Pancreas (tissue), 10 donors: Measurements from ENCODE around the gene USP31. TPM values are rescaled to one million over a fixed set of nuclear protein-coding genes. Genes with fewer than 3 reads are reported as not detected.

Experiments
- ATAC-seq, 4 donors: fragments of 200-7000 bp; cut with Tn5 transposase; one replicate each; pipeline versions ENCODE4 v1.8.0 to v1.9.1; 2020; ENCODE audit warnings: mild to moderate bottlenecking in 4 of 4, moderate library complexity in 4 of 4
- DNase-seq, 6 donors: peaks; one replicate each; pipeline ENCODE4 v3.0.0-alpha.2; 2020
- FAIRE-seq: peaks from 2 replicates; lab custom pipeline; 2012; peaks lifted over from hg19 to GRCh38; lab: Jason Lieb, UNC
- H3K27ac ChIP-seq, 4 donors: fragments of 200-600 bp; sonication (generic); 1 replicate in 3 of 4; 2 replicates in 1 of 4; pipeline versions ENCODE4 v1.5.0 to v1.8.0; 2020
- H3K27me3 ChIP-seq, 4 donors: fragments of 200-600 bp; one replicate each; pipeline ENCODE4 v1.8.0; 2021
- H3K36me3 ChIP-seq, 3 donors: fragments of 200-600 bp; sonication (generic) in 1 of 3; one replicate each; pipeline versions ENCODE4 v1.5.0 to v1.8.0; 2020 to 2021
- H3K4me1 ChIP-seq, 3 donors: fragments of 200-600 bp; one replicate each; pipeline ENCODE4 v1.8.0; 2021
- H3K4me3 ChIP-seq, 4 donors: fragments of 200-600 bp; sonication (generic) in 2 of 4; one replicate each; pipeline versions ENCODE4 v1.5.0 to v1.8.0; 2020 to 2021
- H3K9me3 ChIP-seq, 4 donors: fragments of 200-600 bp; one replicate each; pipeline ENCODE4 v1.8.0; 2021
- CTCF ChIP-seq, 4 donors: fragments of 200-600 bp; sonication (generic) in 3 of 4; IDR thresholded peaks; one replicate each; pipeline versions ENCODE4 v1.5.0 to v1.8.0; 2021; ENCODE audit warnings: antibody characterized with exemption in 4 of 4
- WGBS, 2 donors: extraction: QIAGEN DNeasy Blood & Tissue Kit; methylation state at CpG; one replicate each; pipeline ENCODE4 v1.1.7; 2013; 5-methylcytosine and 5-hydroxymethylcytosine counted together
- intact Hi-C, 3 donors: fragments of 100-400 bp; cut with DNase I; formaldehyde crosslinking; loops; one replicate each; pipeline versions ENCODE4 v1.11.1 to v1.14.2; 2022
- polyA plus RNA-seq, 2 donors: library from polyadenylated mRNA; stranded (reverse); fragments of 200-250 nt; gene quantifications; one replicate each; pipeline ENCODE4 v1.2.3, GENCODE V29; 2013
- total RNA-seq, 6 donors: library from RNA; stranded (reverse); fragmentation: NEBNext Ultra II Directional in 4 of 6; extraction: Animal tissue kit (Norgen Biotek cat#: 25700) in 4 of 6; gene quantifications; one replicate each; pipeline versions ENCODE4 v1.2.1 to v1.2.4, GENCODE V29; 2021 to 2023
- donor health status: healthy with polysubstance abuse.
- donor health status: DM: no; HTN: no; CAD: no; lungs with moderate emphysema.
- donor health status: DM: no; HTN: no; CAD: no.
- donor health status: control.
- donor health status: control.
- donor health status: Bipolar disorder and iron deficiency.
- donor health status: DM: yes; HTN: yes; CAD: no.
- donor health status: DM: no; HTN: no; CAD: no.
- donor health status: DM: no; HTN: no; CAD: no.
- donor health status: DM: yes; HTN: yes; CAD: no.

USP31 gene
- total and polyA plus RNA-seq, 8 donors = 1.9 to 10.0 (median 5.5) TPM

GRCh38 chr16:23072769-23073549, 76.3 kb downstream of the USP31 start:
- no peaks in the 10 kb centered on the region for H3K27me3 ChIP-seq
- no peak for ATAC-seq
- H3K9me3 ChIP-seq = no peaks in the 10 kb centered on the region
- H3K36me3 ChIP-seq = peaks cover 0 to 31% (median 9%) of the 10 kb centered on the region in 3 donors
- no peaks in the 10 kb centered on the region for H3K4me1 ChIP-seq
- WGBS, 2 donors = 87 to 88% methylated on average over 9 of the region's 9 CpGs
- no peak overlapping the region for H3K27ac ChIP-seq
- TF ChIP-seq CTCF (IDR thresholded peaks at IDR 0.05) = no peak
- H3K4me3 ChIP-seq = no peak overlapping the region
- intact Hi-C loops = no loop called here
- no peak for DNase-seq
- FAIRE-seq = no peak

GRCh38 chr16:23072084-23072599, 77.1 kb downstream of the USP31 start:
- H3K27ac ChIP-seq = no peak overlapping the region
- no peaks in the 10 kb centered on the region for H3K27me3 ChIP-seq
- FAIRE-seq = no peak
- no peaks in the 10 kb centered on the region for H3K9me3 ChIP-seq
- WGBS, 2 donors = 85 to 87% methylated on average over 13 of the region's 13 CpGs
- TF ChIP-seq CTCF (IDR thresholded peaks at IDR 0.05) = no peak
- intact Hi-C loops = no loop called here
- DNase-seq = no peak
- H3K36me3 ChIP-seq = peaks cover 0 to 36% (median 9%) of the 10 kb centered on the region in 3 donors
- peak in 3 of 4 donors; percentile 21 to 59 (median 43) for ATAC-seq
- H3K4me1 ChIP-seq = no peaks in the 10 kb centered on the region
- no peak overlapping the region for H3K4me3 ChIP-seq

- Histone ChIP-seq H3K27ac (no peak overlapping the region), H3K36me3 (peaks cover 0 to 37% (median 9%) of the 10 kb centered on the region in 3 donors), H3K4me1 (no peaks in the 10 kb centered on the region), H3K9me3 (no peaks in the 10 kb centered on the region), H3K27me3 (no peaks in the 10 kb centered on the region), H3K4me3 (no peak overlapping the region)
- DNase-seq (no peak), ATAC-seq (peak in 1 of 4 donors; percentile 37), FAIRE-seq (no peak)
- WGBS, 2 donors = 78 to 85% methylated on average over 8 of the region's 8 CpGs
- intact Hi-C loops = no loop called here
- TF ChIP-seq CTCF (IDR thresholded peaks at IDR 0.05) = no peak
These were observed 77.8 kb downstream of the USP31 start for GRCh38 chr16:23071196-23072083.

GRCh38 chr16:23069844-23070243, 79.4 kb downstream of the USP31 start:
- no peak for FAIRE-seq
- no peak for ATAC-seq
- Histone ChIP-seq H3K4me1 (no peaks in the 10 kb centered on the region), H3K27ac (no peak overlapping the region), H3K36me3 (peaks cover 0 to 33% (median 9%) of the 10 kb centered on the region in 3 donors), H3K27me3 (no peaks in the 10 kb centered on the region), H3K9me3 (no peaks in the 10 kb centered on the region), H3K4me3 (no peak overlapping the region)
- TF ChIP-seq CTCF (IDR thresholded peaks at IDR 0.05) = no peak
- 92 to 93% methylated on average over 6 of the region's 6 CpGs for WGBS, 2 donors
- no peak for DNase-seq
- intact Hi-C loops = no loop called here
